HG03520 (cell line): Measurements from ENCODE around the gene SZT2.

ENCODE experiments used
- ATAC-seq: cut with Tn5 transposase; IDR thresholded peaks from one replicate; pipeline ENCODE4 v1.9.1; 2021; ENCODE audit warnings: mild to moderate bottlenecking, moderate library complexity; ENCODE audit not compliant: unreplicated experiment

Gene SZT2

DNA sequence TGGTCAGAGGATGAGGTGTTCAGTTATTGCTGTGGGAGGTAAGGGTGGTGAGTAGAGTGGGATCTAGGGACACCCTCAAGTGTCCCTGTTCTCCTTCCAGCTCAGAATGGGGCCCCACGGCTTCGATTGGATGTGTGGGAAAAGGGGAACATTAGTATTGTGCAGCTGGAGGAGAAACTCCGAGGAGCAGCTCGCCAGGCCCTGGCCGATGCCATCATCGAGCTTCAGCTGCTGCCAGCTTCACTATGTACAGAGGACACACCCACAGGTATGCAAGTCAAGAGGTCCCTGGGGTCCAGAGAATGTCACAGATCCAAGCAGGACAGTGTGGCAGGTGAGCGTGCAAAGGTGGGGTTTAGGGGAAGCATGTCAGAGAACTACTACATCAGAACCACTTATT lies 50.1 kb downstream of the SZT2 start:
- no peak for ATAC-seq

GRCh38 chr1:43440358-43440757 lies 50.7 kb downstream of the SZT2 start:
- no peak for ATAC-seq

DNA sequence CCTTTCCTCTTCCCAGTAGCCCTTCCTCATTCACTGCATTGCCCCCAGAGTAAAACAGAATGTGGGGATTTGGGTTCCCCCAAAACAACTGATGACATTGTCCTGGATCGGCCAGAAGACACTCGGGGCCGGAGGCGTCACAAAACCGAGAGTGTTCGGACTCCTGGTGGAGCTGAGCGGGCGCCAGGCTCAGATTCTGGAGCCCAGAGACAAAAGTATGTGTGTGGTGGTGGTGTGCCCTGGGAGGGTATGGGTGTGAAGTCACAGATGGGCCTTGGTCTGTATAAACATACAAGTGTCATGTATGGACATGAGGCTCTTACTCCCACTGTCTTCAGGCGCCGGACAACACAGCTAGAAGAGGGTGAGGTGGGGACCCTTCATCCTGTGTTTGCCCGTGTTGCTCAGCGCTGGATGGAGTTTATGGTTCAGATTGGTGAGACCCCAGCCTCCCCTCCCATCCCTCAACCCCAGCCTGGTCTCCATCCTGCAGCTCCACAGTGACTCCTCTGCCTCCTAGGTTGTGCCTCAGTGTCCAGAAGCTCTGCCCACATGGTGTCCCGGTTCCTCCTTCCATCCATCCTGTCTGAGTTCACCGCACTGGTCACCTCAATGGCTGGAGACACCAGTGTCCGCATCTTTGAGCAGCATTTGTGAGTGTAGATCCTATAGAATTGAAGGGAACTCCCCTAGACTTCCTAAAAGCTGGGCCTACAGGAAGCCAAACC lies 51.6 kb downstream of the SZT2 start:
- no peak for ATAC-seq

- ATAC-seq: no peak
Measured at GRCh38 chr1:43441894-43442637, 52.4 kb downstream of the SZT2 start.

DNA sequence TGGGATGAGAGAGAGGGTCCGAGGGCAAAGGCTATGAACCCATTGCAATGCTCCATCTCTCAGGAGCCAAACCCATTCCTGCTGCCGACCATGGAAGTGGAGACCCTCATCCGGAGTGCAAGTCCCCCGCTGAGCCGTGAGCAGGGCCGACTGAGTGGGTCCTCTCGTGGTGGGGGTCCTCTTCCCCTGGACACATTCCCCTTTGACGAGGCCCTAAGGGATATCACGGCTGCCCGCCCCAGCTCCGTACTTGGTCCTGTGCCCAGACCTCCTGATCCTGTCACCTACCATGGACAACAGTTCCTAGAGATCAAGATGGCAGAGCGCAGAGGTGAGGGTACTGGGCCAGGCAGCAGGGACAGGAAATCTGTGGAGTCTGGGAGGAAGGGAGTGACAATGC lies 53.1 kb downstream of the SZT2 start:
- no peak for ATAC-seq

- no peak for ATAC-seq
Measured at GRCh38 chr1:43443197-43443946, 53.7 kb downstream of the SZT2 start.

GRCh38 chr1:43444151-43444828 lies 54.6 kb downstream of the SZT2 start:
- no peak for ATAC-seq

GRCh38 chr1:43444836-43445235 lies 55.1 kb downstream of the SZT2 start:
- ATAC-seq: no peak

DNA sequence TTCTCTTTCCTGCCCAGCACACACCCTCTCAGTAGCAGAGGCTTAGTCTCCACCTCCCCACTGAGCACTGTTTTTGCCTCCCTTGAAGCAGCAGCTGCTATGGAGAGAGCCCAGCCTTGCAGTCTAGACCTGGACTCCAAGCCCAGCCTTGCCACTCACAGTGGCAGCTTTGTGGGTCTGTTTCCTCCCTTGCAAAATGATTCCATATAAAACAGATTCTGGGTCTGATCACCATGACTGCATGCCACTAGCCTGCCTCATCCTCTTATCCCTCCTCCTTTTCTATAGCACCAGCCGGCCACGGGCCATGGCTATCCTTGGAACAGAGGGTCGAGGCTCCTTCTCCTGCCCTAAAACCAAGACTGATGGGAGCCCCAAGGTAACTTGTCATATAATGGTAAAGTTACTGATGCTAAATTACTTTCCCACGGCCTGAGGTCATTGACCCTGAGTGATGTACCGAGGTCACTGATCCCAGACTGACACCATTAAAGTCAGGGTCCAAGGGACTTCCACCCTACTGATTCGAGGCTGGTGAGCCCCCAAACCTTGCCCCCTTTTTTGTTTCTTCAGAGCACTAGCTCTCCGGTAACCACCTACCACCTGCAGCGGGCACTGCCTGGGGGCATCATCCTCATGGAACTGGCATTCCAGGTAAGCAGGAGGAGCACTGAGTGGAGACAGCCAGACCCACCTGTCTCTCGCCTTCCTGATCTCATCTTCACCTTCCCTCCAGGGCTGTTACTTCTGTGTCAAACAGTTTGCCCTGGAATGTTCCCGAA lies 56.1 kb downstream of the SZT2 start:
- no peak for ATAC-seq

GRCh38 chr1:43446388-43446740 lies 56.7 kb downstream of the SZT2 start:
- ATAC-seq: no peak

GRCh38 chr1:43446881-43447835 lies 57.5 kb downstream of the SZT2 start:
- ATAC-seq: no peak

- ATAC-seq: no peak
Measured at GRCh38 chr1:43447891-43448708, 58.4 kb downstream of the SZT2 start.

GRCh38 chr1:43448955-43449707 lies 59.4 kb downstream of the SZT2 start:
- no peak for ATAC-seq

GRCh38 chr1:43449708-43450069 lies 60.0 kb downstream of the SZT2 start:
- ATAC-seq: no peak

GRCh38 chr1:43450251-43450941 lies 60.7 kb downstream of the SZT2 start:
- ATAC-seq: no peak

- ATAC-seq: no peak
Measured at GRCh38 chr1:43451157-43451591, 61.5 kb downstream of the SZT2 start.
